RWPE1 (cell line): ENCODE results near the gene IFT122.
A peak's percentile ranks its signal among the peaks of the same experiment; 100 is the strongest.

ENCODE experiments used
- CTCF ChIA-PET: fragments of 350-600 bp; sonication (Branson Sonifier 250); formaldehyde crosslinking; extraction: SDS; loops from one replicate; lab custom pipeline; 2021; lab: Yijun Ruan, JAX
- POLR2A ChIA-PET: fragments of 400-600 bp; formaldehyde crosslinking; extraction: SDS; loops from one replicate; lab custom pipeline; 2020; ENCODE audit warnings: antibody characterized with exemption; ENCODE audit not compliant: low non-redundant PET; lab: Yijun Ruan, JAX
- DNase-seq: peaks from one replicate; pipeline ENCODE4 v3.0.0; 2012; ENCODE audit warnings: low spot score
- H3K27ac ChIP-seq: fragments of 450-650 bp; 2 replicates; pipeline ENCODE4 v1.5.1; 2017
- TF ChIP-seq, protein P1 (sequence below): fragments of 450-650 bp; conservative IDR thresholded peaks from 2 replicates; pipeline ENCODE4 v1.5.1; 2017; ENCODE audit warnings: low read depth, mild to moderate bottlenecking

The IFT122 gene

DNA sequence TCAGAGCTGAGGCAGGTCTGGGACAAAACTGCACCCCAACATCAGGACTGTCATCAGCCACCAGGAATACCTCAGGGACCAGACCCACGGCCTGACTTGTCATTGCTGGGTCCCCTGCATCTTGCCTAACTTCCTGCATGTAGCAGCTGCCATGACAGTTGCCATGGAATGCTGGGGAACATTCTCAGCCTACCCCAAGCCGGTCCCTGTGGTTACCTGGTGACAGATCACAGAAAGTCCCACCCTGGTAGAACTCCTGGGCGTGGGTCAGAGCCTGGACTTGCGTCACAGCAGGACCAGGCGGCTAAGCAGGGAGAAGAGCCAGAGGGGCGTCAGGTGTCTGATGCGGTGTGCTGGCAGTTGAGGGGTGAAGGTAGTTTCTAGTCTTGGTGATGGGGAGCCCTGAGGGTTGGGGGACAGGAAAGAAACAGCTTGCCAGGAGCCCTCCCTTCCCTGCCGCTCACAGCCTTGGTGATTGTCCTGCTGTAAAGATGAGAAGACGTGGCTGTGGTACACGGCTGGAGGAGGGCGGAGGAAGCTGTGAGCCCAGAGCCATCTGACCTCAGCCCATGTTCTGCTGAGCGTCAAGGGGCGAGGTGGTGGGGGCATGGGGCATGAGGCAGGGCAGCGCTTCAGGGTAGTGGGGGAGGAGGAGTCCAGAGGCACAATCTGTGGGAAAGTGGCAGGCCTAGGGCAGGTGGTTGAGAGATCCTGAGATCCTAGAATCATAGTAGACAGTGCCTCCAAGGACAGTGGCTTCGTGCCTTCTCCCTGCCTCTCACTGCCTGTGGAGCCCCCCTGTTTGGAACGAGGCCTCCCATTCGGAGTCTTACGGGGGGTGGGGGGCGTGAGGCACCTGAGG lies 108.3 kb downstream of the IFT122 start:
- CTCF ChIA-PET = no interaction called here
- no peak overlapping the region for H3K27ac ChIP-seq
- DNase-seq = no peak
- POLR2A ChIA-PET = no interaction called here
- TF ChIP-seq, protein P1, sequence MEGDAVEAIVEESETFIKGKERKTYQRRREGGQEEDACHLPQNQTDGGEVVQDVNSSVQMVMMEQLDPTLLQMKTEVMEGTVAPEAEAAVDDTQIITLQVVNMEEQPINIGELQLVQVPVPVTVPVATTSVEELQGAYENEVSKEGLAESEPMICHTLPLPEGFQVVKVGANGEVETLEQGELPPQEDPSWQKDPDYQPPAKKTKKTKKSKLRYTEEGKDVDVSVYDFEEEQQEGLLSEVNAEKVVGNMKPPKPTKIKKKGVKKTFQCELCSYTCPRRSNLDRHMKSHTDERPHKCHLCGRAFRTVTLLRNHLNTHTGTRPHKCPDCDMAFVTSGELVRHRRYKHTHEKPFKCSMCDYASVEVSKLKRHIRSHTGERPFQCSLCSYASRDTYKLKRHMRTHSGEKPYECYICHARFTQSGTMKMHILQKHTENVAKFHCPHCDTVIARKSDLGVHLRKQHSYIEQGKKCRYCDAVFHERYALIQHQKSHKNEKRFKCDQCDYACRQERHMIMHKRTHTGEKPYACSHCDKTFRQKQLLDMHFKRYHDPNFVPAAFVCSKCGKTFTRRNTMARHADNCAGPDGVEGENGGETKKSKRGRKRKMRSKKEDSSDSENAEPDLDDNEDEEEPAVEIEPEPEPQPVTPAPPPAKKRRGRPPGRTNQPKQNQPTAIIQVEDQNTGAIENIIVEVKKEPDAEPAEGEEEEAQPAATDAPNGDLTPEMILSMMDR = no peak

DNA sequence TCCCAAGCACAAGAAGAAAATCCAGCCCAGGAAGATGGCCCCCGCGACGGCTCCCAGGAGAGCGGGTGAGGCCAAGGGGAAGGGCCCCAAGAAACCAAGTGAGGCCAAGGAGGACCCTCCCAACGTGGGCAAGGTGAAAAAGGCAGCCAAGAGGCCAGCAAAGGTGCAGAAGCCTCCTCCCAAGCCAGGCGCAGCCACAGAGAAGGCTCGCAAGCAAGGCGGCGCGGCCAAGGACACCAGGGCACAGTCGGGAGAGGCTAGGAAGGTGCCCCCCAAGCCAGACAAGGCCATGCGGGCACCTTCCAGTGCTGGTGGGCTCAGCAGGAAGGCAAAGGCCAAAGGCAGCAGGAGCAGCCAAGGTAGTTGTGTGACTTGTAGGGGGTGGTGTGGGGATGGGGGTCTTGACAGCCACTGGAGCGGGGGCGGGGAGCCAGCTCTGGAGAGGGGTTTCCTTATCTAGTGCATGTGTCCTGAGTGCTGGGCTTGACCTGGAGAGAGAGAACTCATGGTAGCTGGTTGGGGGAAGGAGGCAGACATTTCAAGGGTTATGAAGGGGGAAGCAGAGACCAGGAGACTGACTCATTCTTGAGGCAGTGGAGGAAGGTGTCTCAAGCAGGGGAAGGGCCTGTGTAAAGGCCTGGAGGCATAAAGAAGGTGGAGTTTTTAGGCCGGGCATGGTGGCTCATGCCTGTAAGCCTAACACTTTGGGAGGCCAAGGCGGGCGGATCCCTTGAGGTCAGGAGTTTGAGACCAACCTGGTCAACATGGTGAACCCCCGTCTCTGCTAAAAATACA lies 109.2 kb downstream of the IFT122 start:
- ChIA-PET POLR2A (no interaction called here), CTCF (interaction anchor here (0.6 kb wide), 1 partner anchor 16 kb away, joined by 3 read pairs; no protein-coding TSS in a partner anchor)
- TF ChIP-seq, protein P1 = no peak
- peak; percentile 60 for DNase-seq
- H3K27ac ChIP-seq = no peak overlapping the region

DNA sequence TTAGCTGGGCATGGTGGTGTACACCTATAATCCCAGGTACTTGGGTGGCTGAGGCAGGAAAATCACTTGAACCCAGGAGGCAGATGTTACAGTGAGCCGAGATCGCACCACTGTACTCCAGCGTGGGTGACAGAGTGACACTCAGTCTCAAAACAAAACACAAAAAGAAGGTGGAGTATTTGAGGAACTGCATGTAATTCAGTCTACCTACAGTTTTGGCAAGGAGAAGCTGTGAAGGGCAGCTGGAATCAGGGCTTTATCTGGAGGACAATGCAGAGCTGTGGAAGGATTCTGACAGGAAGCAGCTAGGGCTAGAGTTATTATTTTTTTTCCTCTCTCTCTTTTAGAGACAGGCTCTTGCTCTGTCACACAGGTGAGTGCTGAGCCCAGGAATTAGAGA lies 109.8 kb downstream of the IFT122 start:
- H3K27ac ChIP-seq = no peak overlapping the region
- ChIA-PET CTCF (interaction anchor here (0.6 kb wide), 1 partner anchor 17 kb away, joined by 3 read pairs; no protein-coding TSS in a partner anchor), POLR2A (no interaction called here)
- DNase-seq = no peak
- TF ChIP-seq, protein P1 = no peak

DNA sequence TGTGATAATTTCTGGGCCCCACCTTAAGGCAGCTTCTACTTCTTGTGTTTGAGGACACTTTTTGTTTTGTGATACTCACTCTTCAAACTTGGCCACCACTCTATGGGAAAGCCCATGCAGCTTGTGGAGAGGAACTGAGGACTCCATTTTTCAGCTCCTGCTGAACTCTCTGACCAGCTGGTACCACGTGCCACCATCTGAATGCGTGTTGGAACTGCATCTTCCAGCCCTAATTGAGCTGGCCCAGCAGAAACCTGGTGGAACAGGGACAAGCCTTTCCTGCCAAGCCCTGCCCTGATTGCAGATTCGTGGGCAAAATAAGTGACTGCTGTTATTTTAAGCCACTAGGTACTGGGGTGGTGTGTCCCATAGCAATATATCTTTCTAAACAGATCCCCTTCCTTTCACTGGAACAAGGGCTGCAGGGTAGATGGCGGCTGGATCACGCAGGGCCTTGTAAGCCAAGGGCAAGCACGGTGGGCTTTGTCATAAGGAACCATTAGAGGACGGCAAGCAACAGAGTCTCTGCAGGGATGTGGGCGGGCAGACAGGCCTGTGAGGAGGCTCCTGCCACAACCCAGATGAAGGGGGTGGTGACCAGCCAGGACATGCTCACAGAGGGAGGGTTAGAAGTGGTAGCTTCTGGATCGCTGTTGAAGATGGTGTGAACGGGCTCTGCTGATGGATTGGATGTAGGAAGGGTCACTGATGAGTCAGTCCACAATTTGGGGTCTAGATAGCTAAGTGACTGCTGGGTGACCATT lies 112.4 kb downstream of the IFT122 start:
- H3K27ac ChIP-seq = no peak overlapping the region
- CTCF ChIA-PET = no interaction called here
- POLR2A ChIA-PET = no interaction called here
- DNase-seq = no peak
- TF ChIP-seq, protein P1 = no peak

DNA sequence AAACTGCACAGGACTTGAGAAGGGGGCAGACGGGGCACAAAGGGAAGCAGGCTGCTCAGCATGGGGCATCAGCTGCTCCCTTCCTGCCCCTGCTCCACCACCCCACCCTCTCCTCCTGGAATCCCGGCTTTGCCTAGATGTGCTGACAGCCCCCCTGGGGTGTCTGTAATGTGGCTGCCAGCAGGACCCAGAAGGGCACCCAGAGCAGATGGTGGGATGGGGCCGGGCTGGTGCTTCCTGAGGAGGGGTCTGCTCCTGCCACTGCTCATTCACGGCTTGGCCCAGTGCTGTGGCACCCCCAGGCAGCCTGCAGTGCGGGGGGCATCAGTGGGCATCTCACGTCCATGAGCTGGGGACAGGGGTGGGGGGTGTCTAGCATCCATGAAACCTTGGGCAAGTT lies 113.1 kb downstream of the IFT122 start:
- TF ChIP-seq, protein P1 = no peak
- no peak for DNase-seq
- POLR2A ChIA-PET = no interaction called here
- H3K27ac ChIP-seq = no peak overlapping the region
- CTCF ChIA-PET = no interaction called here

DNA sequence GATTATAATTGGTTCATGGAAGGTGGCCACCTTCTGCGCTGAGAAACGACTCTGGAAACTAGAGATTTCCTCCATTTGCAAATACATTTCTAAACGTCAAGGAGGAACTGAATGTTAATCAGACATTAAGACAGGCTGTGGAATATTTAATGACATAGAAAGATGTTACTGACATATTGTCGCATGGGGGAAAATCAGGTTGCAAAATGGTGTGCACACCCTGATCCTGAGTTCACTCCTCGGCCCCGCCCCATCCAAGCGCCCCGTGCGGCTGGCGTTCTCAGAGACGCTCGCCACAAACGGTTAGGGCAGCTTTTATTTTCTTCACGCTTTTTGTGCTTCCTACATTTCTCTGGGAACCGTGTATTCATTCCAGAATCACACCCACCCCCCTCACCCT lies 113.7 kb downstream of the IFT122 start:
- TF ChIP-seq, protein P1 = no peak
- H3K27ac ChIP-seq = no peak overlapping the region
- POLR2A ChIA-PET = no interaction called here
- no peak for DNase-seq
- CTCF ChIA-PET = no interaction called here
